Fibroblast of villous mesenchyme (primary cell): ENCODE results near the gene MRGPRE. TPM values are rescaled to one million over a fixed set of nuclear protein-coding genes. Genes with fewer than 3 reads are reported as not detected.

Experiments used
- DNase-seq: peaks from one replicate; pipeline ENCODE4 v3.0.0-alpha.2; 2010; ENCODE audit warnings: low read depth
- H3K4me3 ChIP-seq: 2 replicates; pipeline ENCODE4 v1.5.1; 2011; ENCODE audit warnings: low read depth, mild to moderate bottlenecking, low read length
- total RNA-seq: library from RNA; depleted of rRNA; stranded (reverse); fragments of >200 nt; gene quantifications from 2 replicates; pipeline ENCODE4 v1.2.3, GENCODE V29; 2012
- TF ChIP-seq, protein P1 (sequence below): IDR thresholded peaks from 2 replicates; pipeline ENCODE4 v1.5.1; 2012; ENCODE audit warnings: low read depth, mild to moderate bottlenecking, low read length; ENCODE audit not compliant: insufficient read depth

The MRGPRE gene
- total RNA-seq, 1 donor = not detected

GRCh38 chr11:3200388-3201111 lies 31.7 kb downstream of the MRGPRE start:
- TF ChIP-seq, protein P1, sequence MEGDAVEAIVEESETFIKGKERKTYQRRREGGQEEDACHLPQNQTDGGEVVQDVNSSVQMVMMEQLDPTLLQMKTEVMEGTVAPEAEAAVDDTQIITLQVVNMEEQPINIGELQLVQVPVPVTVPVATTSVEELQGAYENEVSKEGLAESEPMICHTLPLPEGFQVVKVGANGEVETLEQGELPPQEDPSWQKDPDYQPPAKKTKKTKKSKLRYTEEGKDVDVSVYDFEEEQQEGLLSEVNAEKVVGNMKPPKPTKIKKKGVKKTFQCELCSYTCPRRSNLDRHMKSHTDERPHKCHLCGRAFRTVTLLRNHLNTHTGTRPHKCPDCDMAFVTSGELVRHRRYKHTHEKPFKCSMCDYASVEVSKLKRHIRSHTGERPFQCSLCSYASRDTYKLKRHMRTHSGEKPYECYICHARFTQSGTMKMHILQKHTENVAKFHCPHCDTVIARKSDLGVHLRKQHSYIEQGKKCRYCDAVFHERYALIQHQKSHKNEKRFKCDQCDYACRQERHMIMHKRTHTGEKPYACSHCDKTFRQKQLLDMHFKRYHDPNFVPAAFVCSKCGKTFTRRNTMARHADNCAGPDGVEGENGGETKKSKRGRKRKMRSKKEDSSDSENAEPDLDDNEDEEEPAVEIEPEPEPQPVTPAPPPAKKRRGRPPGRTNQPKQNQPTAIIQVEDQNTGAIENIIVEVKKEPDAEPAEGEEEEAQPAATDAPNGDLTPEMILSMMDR = no peak
- no peak for DNase-seq
- no peak overlapping the region for H3K4me3 ChIP-seq

- TF ChIP-seq, protein P1 = no peak
- DNase-seq = no peak
- no peak overlapping the region for H3K4me3 ChIP-seq
These were observed 32.5 kb downstream of the MRGPRE start for GRCh38 chr11:3199537-3200295.

DNA sequence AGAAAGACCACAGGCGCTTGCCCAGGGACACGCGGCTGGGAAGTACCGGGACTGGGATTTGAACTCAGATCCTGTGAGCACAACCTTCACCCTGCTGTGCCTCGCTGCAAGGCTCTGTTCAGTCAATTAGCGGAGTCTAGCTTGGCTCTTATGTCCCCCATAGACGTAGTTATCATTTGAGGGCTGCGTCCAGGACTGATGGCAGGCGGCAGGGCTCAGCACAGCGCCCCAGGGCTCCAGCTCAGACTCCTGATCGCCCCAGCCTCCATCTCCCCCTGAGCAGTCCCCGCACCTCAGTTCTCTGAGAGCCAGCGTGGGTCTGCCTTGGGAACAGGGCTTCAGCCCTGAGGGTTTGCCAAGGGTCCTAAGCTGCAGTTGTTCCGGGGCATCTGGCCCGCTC lies 33.4 kb downstream of the MRGPRE start:
- H3K4me3 ChIP-seq = no peak overlapping the region
- TF ChIP-seq, protein P1 = no peak
- no peak for DNase-seq

GRCh38 chr11:3197878-3198528 lies 34.2 kb downstream of the MRGPRE start:
- TF ChIP-seq, protein P1 = no peak
- no peak for DNase-seq

DNA sequence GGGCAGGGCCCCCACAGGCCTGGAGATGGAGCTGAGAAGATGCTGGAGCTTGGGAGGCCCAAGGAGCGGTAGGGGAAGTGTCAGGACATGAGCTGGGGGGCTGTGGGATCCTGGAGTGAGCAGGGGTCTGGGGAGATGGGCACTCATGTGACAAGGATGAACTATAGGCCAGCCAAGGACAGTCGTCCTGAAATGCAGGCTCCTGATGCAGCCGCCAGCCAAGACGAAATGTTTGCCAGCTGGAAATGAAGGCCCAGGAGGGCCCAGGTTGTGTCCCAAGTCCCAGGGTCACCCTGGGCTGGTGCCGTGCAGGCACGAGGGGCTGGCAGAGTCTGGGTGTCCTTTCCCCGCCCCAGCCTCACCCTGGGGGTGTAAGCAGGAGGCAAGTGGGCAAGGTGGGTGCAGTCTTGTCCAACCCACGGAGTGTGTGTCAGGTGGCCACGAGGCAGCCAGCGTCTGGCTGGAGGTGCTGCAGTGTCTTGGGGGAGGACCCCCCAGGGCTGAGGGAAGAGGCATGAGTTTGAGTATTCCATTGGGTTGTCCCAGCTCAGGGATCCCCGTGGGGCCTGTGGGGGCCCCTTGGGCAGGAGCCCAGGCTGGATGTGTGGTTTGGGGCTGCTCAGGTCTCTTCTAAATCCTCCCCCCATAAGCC lies 35.0 kb downstream of the MRGPRE start:
- TF ChIP-seq, protein P1 = no peak
- DNase-seq = no peak
- H3K4me3 ChIP-seq = no peak overlapping the region

More at GRCh38 chr11:3197878-3198528, 34.2 kb downstream of the MRGPRE start:
- H3K4me3 ChIP-seq = no peak overlapping the region

GRCh38 chr11:3196161-3197043 lies 35.8 kb downstream of the MRGPRE start:
- DNase-seq = no peak
- TF ChIP-seq, protein P1 = no peak
- H3K4me3 ChIP-seq = no peak overlapping the region
